IPS-18c (cell line): ENCODE results near the gene ATAD1.

ENCODE experiments used
- H3K4me3 ChIP-seq: 2 replicates; pipeline ENCODE4 v1.7.0; 2013; ENCODE audit warnings: low read depth, mild to moderate bottlenecking, low read length, moderate library complexity; ENCODE audit not compliant: insufficient read depth
- H3K9me3 ChIP-seq: one replicate; pipeline ENCODE4 v1.6.1; 2013; ENCODE audit warnings: mild to moderate bottlenecking, low read length, moderate library complexity; ENCODE audit not compliant: control insufficient read depth, insufficient read depth

ATAD1 gene

GRCh38 chr10:87712913-87713616, 105.0 kb downstream of the ATAD1 start:
- Histone ChIP-seq H3K9me3 (no peaks in the 10 kb centered on the region), H3K4me3 (no peak overlapping the region)

DNA sequence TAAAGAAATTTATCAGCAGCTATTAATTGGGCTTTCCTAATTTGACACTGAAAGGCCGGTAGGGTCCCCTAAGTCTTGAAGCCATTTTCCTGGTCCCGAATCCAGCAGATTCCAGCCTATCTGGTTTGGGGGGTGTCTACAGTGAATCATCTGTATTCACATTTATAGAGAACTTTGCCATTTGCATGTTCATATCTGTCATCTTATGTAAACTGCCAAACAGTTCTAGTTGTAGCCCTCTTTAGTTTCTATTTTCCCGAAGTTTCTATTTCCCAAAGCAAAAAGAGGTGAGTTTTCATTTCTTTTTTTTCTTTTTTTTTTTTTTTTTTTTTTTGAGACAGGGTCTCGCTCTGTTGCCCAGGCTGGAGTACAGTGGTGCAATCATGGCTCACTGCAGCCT, 110.8 kb downstream of the ATAD1 start:
- no peaks in the 10 kb centered on the region for H3K9me3 ChIP-seq

DNA sequence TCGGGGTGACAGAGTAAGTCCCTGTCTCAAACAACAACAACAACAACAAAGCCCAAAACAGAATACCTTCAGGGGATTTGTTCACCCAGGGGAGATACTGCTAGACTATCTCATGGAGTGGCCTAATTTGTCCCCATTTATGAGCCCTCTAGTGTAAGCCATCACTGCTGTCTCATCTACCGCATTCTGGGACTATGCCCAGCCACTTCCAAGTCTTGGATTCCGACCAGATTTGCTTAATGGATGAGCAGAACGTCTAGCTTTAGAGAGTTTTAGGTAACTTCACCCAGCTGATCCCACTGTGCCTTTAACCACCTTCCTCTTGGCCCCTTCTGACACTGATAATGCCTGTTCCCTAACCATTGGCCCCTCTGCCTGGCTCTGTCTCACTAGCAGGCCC, 111.3 kb downstream of the ATAD1 start:
- no peak overlapping the region for H3K4me3 ChIP-seq
- H3K9me3 ChIP-seq, result no peaks in the 10 kb centered on the region

More for the DNA sequence above, 110.8 kb downstream of the ATAD1 start:
- no peak overlapping the region for H3K4me3 ChIP-seq

DNA sequence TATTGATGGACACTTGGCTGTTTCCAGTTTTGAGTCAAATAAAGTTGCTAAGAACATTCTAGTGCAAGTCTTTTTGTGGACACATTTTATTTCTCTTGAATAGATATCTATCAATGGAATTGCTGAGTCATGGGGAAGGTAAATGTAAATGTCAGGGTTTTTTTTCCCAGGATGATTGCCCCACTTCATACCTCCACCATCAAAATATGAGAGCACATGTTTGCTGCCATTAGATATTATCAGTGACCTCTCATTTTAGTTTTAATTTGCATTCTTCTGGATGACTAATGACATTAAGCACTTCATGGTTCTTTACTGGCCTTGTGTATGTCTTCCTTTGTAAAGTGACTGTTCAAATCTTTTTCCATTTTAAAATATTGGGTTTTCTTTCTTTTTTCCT, 112.7 kb downstream of the ATAD1 start:
- Histone ChIP-seq H3K9me3 (no peaks in the 10 kb centered on the region), H3K4me3 (no peak overlapping the region)

- H3K4me3 ChIP-seq, result no peak overlapping the region
- no peaks in the 10 kb centered on the region for H3K9me3 ChIP-seq
Measured at GRCh38 chr10:87703771-87704170, 114.3 kb downstream of the ATAD1 start.

DNA sequence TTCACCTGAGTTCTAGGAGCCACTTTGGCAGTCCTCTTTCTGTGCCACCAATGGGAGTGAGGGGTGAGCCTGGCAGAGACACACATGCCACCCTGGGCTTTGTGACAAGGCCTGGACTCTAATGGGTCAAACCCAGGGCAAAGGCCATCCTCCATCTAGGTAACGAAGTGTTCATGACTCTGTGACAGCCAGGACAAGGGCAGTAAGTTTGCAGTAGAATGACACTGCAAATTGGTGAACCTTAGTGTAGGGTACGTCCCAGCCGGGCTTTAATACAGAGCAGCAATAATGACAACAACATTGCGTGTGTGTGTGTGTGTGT, 115.1 kb downstream of the ATAD1 start:
- no peak overlapping the region for H3K4me3 ChIP-seq

GRCh38 chr10:87702260-87702972, 115.6 kb downstream of the ATAD1 start:
- H3K9me3 ChIP-seq, result no peaks in the 10 kb centered on the region
- no peak overlapping the region for H3K4me3 ChIP-seq

More for the DNA sequence above, 115.1 kb downstream of the ATAD1 start:
- no peaks in the 10 kb centered on the region for H3K9me3 ChIP-seq
